GM21786 (cell line): Measurements from ENCODE around the gene ZNF276.
"Not testable (repeated sequence)": the region's sequence is repeated elsewhere in the genome, so short reads cannot be mapped to it uniquely, and the experiment has no call there.

ENCODE experiments used
- ATAC-seq: cut with Tn5 transposase; IDR thresholded peaks from one replicate; pipeline ENCODE4 v1.9.1; 2021; ENCODE audit not compliant: unreplicated experiment

The ZNF276 gene

GRCh38 chr16:89733792-89734191, 12.5 kb downstream of the ZNF276 start:
- ATAC-seq: no peak

GRCh38 chr16:89736554-89736953, 15.2 kb downstream of the ZNF276 start:
- ATAC-seq: no peak

GRCh38 chr16:89737341-89738071, 16.2 kb downstream of the ZNF276 start:
- no peak for ATAC-seq

GRCh38 chr16:89738072-89738377, 16.7 kb downstream of the ZNF276 start:
- ATAC-seq: no peak

GRCh38 chr16:89738538-89739317, 17.4 kb downstream of the ZNF276 start:
- no peak for ATAC-seq

GRCh38 chr16:89739383-89739782, 18.0 kb downstream of the ZNF276 start:
- ATAC-seq: no peak

- no peak for ATAC-seq
These were observed 20.1 kb downstream of the ZNF276 start for GRCh38 chr16:89741342-89742014.

- no peak for ATAC-seq
These were observed 21.6 kb downstream of the ZNF276 start for GRCh38 chr16:89742948-89743347.

- no peak for ATAC-seq
These were observed 23.5 kb downstream of the ZNF276 start for GRCh38 chr16:89744813-89745212.

GRCh38 chr16:89746043-89746442, 24.7 kb downstream of the ZNF276 start:
- ATAC-seq: no peak

- ATAC-seq: no peak
These were observed 26.7 kb downstream of the ZNF276 start for GRCh38 chr16:89748076-89748475.

GRCh38 chr16:89748921-89749320, 27.6 kb downstream of the ZNF276 start:
- no peak for ATAC-seq

- no peak for ATAC-seq
These were observed 28.3 kb downstream of the ZNF276 start for GRCh38 chr16:89749637-89750036.

- no peak for ATAC-seq
These were observed 38.5 kb downstream of the ZNF276 start for GRCh38 chr16:89759746-89760340.

GRCh38 chr16:89761304-89761922, 40.1 kb downstream of the ZNF276 start:
- ATAC-seq: no peak

- peak; percentile 92 for ATAC-seq
These were observed 43.4 kb downstream of the ZNF276 start for GRCh38 chr16:89764711-89765201.

- no peak for ATAC-seq
These were observed 44.0 kb downstream of the ZNF276 start for GRCh38 chr16:89765292-89765830.

GRCh38 chr16:89770367-89770766, 49.0 kb downstream of the ZNF276 start:
- no peak for ATAC-seq

- ATAC-seq: no peak
These were observed 53.9 kb downstream of the ZNF276 start for GRCh38 chr16:89775223-89775622.

- not testable (repeated sequence) for ATAC-seq
These were observed 56.9 kb downstream of the ZNF276 start for GRCh38 chr16:89778211-89778610.
